ENCODE results near the gene SOD2.

SOD2 gene

GRCh38 chr6:159727717-159728445 is 34.8 kb upstream of the SOD2 start (continued):
- TF ChIP-seq ZNF449 (tag by site-specific recombination; IDR thresholded peaks at IDR 0.05), result no peak
- no peak for TF ChIP-seq ZNF175 (tag by site-specific recombination; IDR thresholded peaks at IDR 0.05)
- peak; percentile 58; the same call in 1 of the 2 replicates for TF ChIP-seq ZXDB (tag by site-specific recombination; IDR thresholded peaks at IDR 0.05)
- TF ChIP-seq ZNF354C (tag by site-specific recombination; IDR thresholded peaks at IDR 0.05; ENCODE audit: borderline replicate concordance, low read depth), result no peak
- TF ChIP-seq ZNF174 (tag by site-specific recombination; IDR thresholded peaks at IDR 0.05), result no peak
- TF ChIP-seq ZNF266 (tag by site-specific recombination; IDR thresholded peaks at IDR 0.05; ENCODE audit: low read depth), result no peak
- TF ChIP-seq ZNF335 (tag by site-specific recombination; conservative IDR thresholded peaks at IDR 0.05), result peak; percentile 74
- TF ChIP-seq ZFP37 (tag by site-specific recombination; IDR thresholded peaks at IDR 0.05), result no peak
- TF ChIP-seq, protein P1, sequence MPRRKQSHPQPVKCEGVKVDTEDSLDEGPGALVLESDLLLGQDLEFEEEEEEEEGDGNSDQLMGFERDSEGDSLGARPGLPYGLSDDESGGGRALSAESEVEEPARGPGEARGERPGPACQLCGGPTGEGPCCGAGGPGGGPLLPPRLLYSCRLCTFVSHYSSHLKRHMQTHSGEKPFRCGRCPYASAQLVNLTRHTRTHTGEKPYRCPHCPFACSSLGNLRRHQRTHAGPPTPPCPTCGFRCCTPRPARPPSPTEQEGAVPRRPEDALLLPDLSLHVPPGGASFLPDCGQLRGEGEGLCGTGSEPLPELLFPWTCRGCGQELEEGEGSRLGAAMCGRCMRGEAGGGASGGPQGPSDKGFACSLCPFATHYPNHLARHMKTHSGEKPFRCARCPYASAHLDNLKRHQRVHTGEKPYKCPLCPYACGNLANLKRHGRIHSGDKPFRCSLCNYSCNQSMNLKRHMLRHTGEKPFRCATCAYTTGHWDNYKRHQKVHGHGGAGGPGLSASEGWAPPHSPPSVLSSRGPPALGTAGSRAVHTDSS (tag by site-specific recombination; IDR thresholded peaks at IDR 0.05), result no peak; the same call in 1 of the 2 replicates
- TF ChIP-seq ZNF23 (tag by site-specific recombination; IDR thresholded peaks at IDR 0.05; ENCODE audit: borderline replicate concordance), result no peak
- no peak for TF ChIP-seq BCL6B (tag by site-specific recombination; IDR thresholded peaks at IDR 0.05)
- no peak for TF ChIP-seq ZNF155 (tag by site-specific recombination; IDR thresholded peaks at IDR 0.05)
- TF ChIP-seq ZNF423 (tag by site-specific recombination; IDR thresholded peaks at IDR 0.05), result no peak
- no peak for TF ChIP-seq ZNF114 (tag by site-specific recombination; IDR thresholded peaks at IDR 0.05)
- no peak for TF ChIP-seq ZFP69B (tag by site-specific recombination; IDR thresholded peaks at IDR 0.05)
- TF ChIP-seq WT1 (tag by site-specific recombination; IDR thresholded peaks at IDR 0.05), result no peak
- no peak for TF ChIP-seq PRDM2 (tag by site-specific recombination; IDR thresholded peaks at IDR 0.05; ENCODE audit: borderline replicate concordance)
- no peak for TF ChIP-seq ZNF274 (IDR thresholded peaks at IDR 0.05; ENCODE audit: low read length)
- no peak for TF ChIP-seq ZNF274 (tag by site-specific recombination; IDR thresholded peaks at IDR 0.05; ENCODE audit: borderline replicate concordance)
- TF ChIP-seq, protein P2, sequence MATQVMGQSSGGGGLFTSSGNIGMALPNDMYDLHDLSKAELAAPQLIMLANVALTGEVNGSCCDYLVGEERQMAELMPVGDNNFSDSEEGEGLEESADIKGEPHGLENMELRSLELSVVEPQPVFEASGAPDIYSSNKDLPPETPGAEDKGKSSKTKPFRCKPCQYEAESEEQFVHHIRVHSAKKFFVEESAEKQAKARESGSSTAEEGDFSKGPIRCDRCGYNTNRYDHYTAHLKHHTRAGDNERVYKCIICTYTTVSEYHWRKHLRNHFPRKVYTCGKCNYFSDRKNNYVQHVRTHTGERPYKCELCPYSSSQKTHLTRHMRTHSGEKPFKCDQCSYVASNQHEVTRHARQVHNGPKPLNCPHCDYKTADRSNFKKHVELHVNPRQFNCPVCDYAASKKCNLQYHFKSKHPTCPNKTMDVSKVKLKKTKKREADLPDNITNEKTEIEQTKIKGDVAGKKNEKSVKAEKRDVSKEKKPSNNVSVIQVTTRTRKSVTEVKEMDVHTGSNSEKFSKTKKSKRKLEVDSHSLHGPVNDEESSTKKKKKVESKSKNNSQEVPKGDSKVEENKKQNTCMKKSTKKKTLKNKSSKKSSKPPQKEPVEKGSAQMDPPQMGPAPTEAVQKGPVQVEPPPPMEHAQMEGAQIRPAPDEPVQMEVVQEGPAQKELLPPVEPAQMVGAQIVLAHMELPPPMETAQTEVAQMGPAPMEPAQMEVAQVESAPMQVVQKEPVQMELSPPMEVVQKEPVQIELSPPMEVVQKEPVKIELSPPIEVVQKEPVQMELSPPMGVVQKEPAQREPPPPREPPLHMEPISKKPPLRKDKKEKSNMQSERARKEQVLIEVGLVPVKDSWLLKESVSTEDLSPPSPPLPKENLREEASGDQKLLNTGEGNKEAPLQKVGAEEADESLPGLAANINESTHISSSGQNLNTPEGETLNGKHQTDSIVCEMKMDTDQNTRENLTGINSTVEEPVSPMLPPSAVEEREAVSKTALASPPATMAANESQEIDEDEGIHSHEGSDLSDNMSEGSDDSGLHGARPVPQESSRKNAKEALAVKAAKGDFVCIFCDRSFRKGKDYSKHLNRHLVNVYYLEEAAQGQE (tag by site-specific recombination; IDR thresholded peaks at IDR 0.05), result 0 out of 2 replicates have a peak, but pooled peaks have one; percentile 41
- TF ChIP-seq MEIS1 (CRISPR knock-in tag; IDR thresholded peaks at IDR 0.05; ENCODE audit: borderline replicate concordance), result peak; percentile 39; the same call in 1 of the 2 replicates
- TF ChIP-seq ZNF488 (tag by site-specific recombination; IDR thresholded peaks at IDR 0.05), result no peak
- no peak for TF ChIP-seq ZBTB1 (tag by site-specific recombination; IDR thresholded peaks at IDR 0.05)
- TF ChIP-seq ZNF76 (tag by site-specific recombination; IDR thresholded peaks at IDR 0.05; ENCODE audit: borderline replicate concordance, low read depth), result peak; percentile 75; the same call in 1 of the 2 replicates
- TF ChIP-seq ZNF121 (tag by site-specific recombination; IDR thresholded peaks at IDR 0.05), result no peak
